GM19193 (cell line): Measurements from ENCODE around the gene GPRC5C.

ENCODE experiments used
- POLR2A ChIP-seq: IDR thresholded peaks from 4 replicates; pipeline ENCODE4 v1.6.1; 2011; ENCODE audit not compliant: insufficient read depth, insufficient read length; ENCODE audit errors: extremely low read depth

GPRC5C gene

DNA sequence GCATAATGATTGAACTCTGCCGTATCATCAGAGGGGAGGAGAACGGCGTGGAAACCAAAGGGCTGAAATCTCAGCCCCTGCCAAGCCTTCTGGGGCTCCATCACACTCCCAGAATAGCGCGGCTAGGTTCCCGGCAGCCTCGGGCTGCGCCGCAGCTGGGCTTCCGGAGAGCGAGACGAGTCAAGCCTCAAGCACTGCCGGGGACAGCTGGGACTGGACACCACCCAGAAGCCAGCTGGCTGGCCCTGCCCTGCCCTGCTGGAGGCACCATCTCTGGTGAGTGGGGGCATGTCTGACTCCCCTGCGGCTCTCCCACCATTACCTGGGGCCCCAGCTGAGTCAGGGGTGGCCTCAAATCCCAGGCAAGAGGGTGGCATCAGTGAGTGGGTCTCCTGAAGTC is 7.2 kb upstream of the GPRC5C start:
- no peak for TF ChIP-seq POLR2A

DNA sequence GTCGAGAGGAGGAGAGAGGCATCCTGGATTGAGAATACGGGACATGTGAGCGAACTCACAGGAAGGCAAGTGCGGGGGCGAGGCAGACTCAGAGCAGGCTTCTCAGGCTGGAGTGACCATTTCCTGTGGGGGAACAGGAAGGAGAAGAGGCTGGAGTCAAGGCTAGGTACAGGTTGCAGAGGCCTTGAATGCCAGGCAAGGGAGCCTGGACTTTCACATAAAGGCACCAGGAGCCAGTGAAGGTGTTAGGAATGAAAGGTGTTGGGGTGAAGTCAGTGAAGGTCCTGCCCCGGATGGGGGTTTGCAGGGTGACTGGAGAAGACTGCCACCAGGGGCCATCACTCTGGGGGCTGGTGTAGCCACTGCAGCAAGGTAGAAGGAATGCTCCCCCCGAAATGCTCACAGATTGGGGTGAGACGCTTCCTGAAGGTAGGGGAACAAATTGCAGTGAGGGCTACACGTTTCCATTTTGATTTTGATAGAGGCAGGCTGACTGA is 5.3 kb upstream of the GPRC5C start:
- TF ChIP-seq POLR2A, result no peak

DNA sequence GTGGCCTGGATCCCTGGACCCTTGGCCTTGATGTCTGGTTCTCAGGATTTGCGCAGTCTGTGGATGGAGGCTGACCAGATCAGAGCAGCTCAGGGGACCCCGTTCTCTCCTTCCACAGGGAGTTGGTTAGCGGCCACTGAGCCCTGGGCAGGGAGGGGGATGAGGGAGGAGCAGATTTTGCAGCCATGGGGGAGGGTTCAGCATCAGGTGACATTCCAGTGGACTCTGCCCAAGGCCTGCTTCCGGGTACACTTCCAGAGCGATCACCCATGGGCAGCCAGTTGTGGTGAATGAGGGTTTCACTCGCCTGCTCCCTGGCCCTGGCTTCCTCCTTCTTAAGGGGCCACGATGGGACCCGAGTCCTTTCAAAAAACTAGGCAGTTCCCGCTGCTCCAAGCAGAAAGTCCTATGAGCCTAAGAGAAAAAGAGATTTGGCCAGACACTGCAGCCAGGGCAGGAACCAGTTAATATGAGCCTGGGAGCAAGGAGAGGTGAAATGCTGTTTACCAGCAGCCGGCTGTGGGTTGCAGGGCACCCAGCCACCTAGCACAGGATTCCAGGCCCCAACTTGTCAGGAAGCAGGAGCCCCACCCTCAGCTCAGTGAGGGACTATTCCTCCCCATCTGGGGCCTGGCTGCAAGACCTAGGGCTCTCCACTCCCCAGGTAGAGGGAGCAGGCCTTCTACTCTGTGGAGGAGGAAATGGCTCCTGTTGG is 4.7 kb upstream of the GPRC5C start:
- TF ChIP-seq POLR2A, result no peak

DNA sequence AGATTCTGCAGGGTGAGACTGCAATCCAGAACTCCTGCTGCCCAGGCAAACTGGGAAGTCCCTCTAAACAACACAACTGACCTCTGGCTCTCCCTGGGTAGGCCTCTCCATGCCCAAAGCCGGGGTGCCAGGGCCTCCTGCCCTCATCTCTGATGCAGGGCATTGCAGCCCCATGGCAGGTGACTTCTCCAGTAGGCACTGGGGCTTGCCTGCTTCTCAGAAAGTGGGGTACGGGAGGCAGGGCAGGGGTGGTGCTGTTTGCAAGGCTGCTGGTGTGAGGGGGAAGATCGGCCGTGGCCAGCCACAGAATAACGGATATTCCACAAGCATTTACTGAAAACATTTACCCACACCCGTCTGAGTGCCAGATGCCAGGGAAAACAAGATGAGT is 4.1 kb upstream of the GPRC5C start:
- no peak for TF ChIP-seq POLR2A

DNA sequence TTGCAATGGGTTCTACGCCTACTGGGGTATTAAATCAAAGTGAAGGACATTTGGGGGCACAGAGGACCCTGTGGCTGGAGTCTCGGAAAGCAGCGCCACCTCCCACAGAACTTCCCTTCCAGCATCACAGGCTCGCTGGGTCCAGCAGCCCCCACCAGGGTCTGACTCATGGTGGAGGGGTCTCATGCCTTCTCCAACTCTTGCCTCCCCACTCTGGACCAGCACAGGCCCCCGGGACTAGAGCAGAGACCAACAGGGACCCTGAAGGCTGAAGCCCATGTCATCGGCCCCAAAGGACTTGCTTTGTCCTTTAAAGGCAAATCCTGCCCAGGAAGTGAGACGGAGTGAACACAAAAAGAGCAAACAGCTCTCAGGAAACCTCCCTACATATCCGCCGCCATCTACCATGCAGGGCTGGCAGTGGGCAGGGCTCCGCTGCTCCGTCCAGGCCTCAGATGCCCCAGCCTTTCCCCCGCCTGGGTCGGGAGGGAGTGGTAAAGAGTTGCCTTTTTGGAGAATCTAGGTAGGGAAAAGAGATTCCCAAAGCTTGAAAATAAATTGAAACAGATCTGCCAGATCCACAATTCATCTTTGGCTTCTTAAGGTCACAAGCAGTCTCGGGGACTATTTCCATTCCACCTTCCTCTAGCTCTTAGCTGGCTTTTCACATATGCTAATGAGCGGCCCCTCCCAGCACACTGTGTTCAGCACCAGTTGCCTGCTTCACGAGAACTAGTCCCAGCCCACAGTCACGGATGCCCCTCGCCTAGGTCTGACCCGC is 2.1 kb upstream of the GPRC5C start:
- no peak for TF ChIP-seq POLR2A

DNA sequence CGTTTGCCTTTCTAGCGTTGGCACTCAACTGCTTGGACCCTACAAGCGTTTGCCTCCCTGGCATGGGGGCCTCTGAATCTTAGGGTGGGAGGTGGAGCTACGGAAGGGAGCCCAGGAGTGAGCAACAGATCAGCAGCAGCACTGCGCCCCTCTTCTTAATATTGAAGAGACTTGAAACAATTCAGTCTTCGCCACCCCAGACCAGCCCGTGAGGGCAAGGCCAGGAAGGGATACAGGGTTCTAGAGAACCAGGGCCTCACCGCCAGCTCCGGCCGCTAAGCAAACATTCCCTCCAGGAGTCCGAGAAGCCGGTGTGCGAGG is 1.5 kb upstream of the GPRC5C start:
- TF ChIP-seq POLR2A, result no peak

DNA sequence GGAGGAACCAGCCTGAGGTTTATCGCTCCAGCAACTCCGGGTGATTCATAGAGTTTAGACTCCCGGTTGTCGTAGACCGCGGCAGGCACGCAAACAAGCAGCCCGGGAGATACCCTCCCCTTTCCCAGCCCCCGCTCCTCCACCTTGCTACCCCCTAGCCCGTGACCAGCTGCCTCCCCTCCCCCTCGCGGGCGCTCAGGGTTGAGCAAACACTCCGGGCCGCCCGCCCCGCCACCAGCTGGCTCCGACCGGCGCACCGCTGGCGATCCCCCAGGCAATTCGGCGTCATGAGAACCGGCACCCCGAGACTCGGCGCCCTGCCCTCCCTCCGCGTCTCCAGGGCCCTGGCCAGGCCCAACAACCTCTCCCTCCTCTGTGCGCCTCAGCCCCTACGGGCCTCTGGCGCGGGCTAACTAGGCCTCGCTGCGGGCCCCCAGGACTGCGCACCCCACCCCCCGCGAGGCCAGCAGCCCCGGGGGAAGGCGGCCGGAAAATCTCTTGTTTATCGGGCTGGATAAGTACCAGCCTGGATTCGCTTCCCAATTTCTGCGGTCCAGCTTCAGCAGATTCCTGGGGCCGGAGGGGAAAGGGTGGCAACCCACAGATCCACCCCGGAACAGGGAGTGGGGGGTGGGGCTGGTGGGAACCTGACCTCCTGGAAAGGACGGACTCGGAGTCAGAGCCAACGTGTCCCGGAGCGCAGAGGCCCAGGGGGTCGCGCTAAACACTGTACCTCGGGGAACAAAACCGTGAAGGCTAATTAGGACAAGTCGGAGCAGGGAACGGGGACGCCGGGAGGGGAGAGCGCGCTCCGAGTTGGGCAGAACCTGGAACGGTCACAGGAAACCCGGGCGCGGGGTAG is 951 bp upstream of the GPRC5C start:
- peak; percentile 18 for TF ChIP-seq POLR2A

DNA sequence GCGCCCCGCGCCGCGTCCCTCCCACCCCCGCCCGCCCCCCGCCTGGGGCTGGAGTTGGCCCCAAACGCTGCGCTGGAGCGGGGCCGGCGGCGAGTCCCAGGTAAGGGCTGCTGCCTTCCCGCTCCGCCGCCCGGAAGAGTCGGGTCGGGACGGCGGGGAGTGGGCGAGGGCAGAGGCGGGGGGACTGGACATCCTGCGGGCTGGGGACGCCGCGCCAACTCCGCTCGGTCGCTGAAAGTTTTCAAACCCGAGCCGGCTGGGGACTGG is 469 bp downstream of the GPRC5C start:
- TF ChIP-seq POLR2A, result no peak

DNA sequence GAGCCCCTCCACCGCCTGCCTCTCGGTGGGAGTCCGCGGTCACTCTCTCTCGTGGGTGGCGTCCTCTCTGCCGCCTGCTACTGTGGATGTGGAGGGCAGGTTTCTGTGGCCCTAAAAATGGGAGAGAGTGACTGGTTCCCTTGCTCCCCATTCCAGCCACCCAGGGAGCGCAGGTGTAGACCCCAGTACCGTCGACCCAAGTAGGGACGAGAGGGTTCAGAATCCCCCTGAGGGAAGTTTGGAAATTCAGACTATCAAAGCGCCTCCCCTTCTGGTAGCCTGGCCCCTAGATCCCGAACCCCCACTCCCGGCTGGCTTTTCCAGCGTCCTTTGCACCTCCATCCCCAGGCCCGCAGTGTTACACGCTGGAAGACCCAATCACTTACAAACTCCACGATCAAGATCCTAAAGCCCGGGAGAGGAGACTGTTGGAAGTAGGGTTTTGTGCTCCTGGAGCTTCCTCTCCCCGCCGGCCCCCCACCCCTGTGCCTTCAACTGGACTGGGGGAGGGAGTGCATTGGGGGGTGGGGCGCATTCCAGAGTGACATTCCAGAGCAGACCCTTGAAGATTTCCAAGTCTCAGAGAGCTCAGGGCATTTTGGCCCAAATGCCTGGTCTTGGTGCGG is 991 bp downstream of the GPRC5C start:
- TF ChIP-seq POLR2A, result no peak

DNA sequence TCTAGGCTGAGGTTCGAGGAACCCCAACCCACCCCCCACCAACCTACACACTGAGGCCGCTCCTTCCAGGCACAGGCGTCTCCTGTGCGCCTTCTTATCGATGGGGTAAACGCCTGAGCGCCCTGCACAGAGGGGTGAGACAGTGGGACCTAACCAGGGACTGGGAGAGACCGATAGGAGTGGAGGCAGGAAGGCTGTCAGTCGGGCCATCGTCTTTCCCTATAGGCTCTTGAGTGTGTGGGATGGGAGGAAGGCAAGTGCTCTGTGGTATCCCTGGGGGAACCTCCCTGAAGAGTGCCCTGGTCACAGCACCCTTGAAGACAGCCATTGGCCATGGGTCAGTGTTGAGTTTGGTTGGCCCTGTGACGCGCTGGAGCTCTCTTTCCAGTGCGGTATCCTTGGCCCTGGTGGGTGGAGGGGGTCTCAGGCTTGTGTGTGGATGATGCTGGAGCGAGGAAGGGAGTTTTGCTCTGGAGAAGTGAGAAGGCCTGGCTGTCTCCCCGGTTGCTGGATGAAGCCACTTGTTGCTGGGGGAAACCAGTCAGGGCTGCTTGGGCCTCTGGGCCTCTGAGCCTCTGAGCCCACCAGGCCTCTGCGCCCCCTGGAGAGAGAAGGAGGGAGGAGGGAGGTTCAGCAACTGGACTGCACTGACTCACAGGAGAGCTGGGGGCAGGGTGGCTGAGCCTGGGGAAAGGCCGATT is 1.7 kb downstream of the GPRC5C start:
- TF ChIP-seq POLR2A, result no peak

DNA sequence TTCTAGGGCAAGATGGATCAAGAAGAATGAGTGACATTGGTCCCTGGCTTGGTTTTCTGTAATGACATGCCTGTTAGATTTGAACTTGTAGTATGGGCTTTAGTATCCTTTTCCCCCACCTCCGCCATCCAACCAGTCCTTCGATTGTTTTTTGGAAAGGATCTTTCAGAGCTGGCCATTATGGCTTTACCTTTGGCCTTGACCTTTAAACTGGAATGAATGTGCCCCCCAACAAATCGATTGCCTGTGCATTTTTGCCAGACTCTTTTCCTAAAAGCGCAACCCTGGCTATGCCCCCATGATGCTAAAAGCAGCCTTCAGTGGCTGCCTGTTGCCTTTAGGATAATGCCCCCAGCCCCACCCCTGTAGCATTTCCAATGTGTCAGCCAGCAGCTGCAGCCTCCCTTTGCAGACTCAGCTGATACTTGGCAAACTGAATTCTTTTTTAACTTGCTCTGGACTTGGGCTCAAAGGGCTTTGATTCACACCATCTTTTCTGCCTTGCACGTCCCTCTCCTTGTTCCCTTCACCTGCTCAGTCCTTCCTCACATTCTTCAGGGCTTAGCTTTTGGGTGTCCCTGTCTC is 4.0 kb downstream of the GPRC5C start:
- no peak for TF ChIP-seq POLR2A

DNA sequence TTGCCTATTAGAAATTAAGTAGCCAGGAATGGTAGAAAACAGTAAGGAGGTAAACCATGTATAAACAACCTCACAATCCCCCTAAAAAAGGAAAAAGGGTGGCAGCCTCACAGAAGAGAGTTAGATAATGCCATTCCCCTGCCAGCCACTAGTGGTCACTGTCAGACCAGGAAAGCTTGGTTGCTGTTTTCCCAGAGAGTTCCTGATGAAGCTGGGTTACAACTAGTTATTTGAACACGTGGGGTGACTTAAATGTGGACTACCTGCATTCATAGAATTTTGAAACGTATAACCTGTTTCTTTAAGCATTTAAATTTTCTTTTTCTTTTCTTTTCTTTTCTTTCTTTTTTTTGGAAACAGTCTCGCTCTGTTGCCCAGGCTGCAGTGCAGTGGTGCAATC is 5.8 kb downstream of the GPRC5C start:
- no peak for TF ChIP-seq POLR2A

DNA sequence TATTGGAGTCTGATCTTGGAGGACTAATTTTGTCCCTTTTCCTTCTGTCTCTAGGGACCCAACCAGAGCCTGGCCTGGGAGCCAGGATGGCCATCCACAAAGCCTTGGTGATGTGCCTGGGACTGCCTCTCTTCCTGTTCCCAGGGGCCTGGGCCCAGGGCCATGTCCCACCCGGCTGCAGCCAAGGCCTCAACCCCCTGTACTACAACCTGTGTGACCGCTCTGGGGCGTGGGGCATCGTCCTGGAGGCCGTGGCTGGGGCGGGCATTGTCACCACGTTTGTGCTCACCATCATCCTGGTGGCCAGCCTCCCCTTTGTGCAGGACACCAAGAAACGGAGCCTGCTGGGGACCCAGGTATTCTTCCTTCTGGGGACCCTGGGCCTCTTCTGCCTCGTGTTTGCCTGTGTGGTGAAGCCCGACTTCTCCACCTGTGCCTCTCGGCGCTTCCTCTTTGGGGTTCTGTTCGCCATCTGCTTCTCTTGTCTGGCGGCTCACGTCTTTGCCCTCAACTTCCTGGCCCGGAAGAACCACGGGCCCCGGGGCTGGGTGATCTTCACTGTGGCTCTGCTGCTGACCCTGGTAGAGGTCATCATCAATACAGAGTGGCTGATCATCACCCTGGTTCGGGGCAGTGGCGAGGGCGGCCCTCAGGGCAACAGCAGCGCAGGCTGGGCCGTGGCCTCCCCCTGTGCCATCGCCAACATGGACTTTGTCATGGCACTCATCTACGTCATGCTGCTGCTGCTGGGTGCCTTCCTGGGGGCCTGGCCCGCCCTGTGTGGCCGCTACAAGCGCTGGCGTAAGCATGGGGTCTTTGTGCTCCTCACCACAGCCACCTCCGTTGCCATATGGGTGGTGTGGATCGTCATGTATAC is 8.0 kb downstream of the GPRC5C start:
- TF ChIP-seq POLR2A, result no peak
